ENCODE results near the gene PAIP1.

GRCh38 chr5:43497311-43498104 lies 59.4 kb downstream of the PAIP1 start:
- TF ChIP-seq BHLHE40 (IDR thresholded peaks at IDR 0.05; ENCODE audit: borderline replicate concordance), result no peak
- no peak for TF ChIP-seq NFRKB (IDR thresholded peaks at IDR 0.05)
- TF ChIP-seq ELF4 (IDR thresholded peaks at IDR 0.05), result no peak
- no peak for TF ChIP-seq FOXM1 (IDR thresholded peaks at IDR 0.05; ENCODE audit: borderline replicate concordance)

Data from HEK293T (cell line).